GM13976 (cell line): ENCODE results near the gene HAND2.

Experiments
- DNase-seq: peaks from one replicate; pipeline ENCODE4 v3.0.0; 2012; ENCODE audit warnings: low spot score
- in situ Hi-C: fragments of 300-500 bp; cut with MboI; formaldehyde crosslinking; loops from one replicate; pipeline ENCODE4 v1.12.0; 2022; ENCODE audit warnings: low sequenced_read_pairs, mixed read lengths, inconsistent platforms; ENCODE audit not compliant: unreplicated experiment
- TF ChIP-seq, protein P1 (sequence below): IDR thresholded peaks from 2 replicates; pipeline ENCODE4 v1.5.1; 2012; ENCODE audit warnings: borderline replicate concordance, mild to moderate bottlenecking; ENCODE audit not compliant: insufficient read depth; ENCODE audit errors: extremely low read depth, missing control alignments, control extremely low read depth

HAND2 gene

DNA sequence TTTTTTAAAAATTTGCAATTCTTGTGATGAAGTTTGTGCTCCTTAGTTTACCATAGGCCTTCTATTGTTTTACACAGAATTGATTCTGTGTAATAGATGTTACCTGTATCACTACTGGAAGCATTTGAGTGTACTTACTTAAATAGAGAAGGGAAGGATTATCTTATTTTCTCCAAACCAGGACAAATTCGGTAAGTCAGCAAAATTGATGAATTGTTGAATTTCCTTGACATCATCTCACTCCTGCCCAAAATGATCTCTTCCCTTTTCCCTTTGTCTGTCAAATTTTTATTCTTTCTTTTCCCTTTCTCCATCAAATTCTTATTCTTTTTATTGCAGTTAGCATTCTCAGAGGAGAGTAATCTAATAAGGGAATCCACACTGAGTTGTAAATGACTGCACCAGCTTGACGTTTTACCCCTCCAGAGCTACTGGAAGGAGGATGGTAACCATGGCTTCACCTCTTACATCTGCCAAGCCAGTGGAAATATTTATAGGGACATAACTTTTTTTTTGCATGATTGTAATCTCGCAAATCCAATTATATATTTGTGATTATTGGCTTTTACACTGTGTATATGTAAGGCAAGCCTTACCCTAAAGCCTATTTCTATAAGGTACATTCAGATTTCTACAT is 42.6 kb upstream of the HAND2 start:
- TF ChIP-seq, protein P1, sequence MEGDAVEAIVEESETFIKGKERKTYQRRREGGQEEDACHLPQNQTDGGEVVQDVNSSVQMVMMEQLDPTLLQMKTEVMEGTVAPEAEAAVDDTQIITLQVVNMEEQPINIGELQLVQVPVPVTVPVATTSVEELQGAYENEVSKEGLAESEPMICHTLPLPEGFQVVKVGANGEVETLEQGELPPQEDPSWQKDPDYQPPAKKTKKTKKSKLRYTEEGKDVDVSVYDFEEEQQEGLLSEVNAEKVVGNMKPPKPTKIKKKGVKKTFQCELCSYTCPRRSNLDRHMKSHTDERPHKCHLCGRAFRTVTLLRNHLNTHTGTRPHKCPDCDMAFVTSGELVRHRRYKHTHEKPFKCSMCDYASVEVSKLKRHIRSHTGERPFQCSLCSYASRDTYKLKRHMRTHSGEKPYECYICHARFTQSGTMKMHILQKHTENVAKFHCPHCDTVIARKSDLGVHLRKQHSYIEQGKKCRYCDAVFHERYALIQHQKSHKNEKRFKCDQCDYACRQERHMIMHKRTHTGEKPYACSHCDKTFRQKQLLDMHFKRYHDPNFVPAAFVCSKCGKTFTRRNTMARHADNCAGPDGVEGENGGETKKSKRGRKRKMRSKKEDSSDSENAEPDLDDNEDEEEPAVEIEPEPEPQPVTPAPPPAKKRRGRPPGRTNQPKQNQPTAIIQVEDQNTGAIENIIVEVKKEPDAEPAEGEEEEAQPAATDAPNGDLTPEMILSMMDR: no peak
- no peak for DNase-seq
- in situ Hi-C loops: no loop called here

DNA sequence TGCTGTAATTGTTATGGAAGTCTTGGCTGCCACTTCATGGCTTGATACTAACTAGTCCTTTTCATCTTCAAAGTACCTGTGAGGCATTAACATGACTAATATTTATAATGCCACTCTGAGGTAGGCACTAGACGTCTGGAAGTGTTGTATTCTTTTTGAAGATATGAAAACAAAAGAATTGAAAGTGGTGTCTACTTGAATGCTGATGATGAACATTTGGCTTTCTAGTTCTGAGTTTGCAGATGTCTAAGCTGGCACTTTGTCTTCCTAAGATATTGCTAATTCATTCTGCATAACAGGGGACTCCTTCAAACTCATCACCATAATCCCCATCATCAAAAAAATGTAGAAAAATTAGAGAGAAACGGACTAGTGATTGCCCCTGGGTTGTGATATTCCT is 41.6 kb upstream of the HAND2 start:
- in situ Hi-C loops: no loop called here
- TF ChIP-seq, protein P1: no peak
- DNase-seq: no peak

DNA sequence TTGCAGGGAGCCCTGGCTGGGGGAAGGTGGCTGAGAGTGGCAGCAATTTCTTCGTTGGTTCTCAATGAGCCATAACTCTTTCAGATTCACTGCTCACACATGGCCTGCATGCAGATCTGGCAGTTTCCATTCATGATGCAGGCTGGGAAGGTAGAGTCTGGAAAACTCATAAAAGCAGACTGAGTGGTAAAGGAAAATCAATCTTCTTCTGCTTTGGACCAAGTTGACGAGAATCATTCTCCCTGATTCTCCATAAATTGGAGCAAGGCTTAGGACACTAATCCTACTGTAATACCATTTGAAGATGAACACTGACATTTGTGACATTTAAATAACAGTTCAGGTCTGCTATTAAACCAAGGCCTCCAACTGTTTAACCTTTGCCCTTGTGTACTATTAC is 35.3 kb upstream of the HAND2 start:
- in situ Hi-C loops: no loop called here
- DNase-seq: no peak
- TF ChIP-seq, protein P1: no peak

DNA sequence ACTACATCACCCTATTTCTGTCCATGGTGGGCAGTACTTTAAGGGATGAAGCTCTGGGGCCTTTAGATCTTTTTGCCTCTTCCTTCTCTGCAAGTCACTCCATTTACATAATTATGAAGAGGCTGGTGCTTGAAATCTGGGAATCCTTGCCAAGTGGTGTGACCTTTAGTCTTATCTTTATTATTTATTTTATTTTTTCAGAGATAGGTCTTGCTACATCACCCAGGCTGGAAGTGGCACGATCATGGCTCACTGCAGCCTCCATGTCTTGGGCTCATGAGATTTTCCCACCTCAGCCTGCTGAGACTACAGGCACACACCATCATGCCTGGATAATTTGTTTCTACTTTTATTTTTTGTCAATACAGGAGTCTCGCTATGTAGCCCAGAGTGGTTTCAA is 34.4 kb upstream of the HAND2 start:
- TF ChIP-seq, protein P1: no peak
- no peak for DNase-seq
- in situ Hi-C loops: no loop called here

DNA sequence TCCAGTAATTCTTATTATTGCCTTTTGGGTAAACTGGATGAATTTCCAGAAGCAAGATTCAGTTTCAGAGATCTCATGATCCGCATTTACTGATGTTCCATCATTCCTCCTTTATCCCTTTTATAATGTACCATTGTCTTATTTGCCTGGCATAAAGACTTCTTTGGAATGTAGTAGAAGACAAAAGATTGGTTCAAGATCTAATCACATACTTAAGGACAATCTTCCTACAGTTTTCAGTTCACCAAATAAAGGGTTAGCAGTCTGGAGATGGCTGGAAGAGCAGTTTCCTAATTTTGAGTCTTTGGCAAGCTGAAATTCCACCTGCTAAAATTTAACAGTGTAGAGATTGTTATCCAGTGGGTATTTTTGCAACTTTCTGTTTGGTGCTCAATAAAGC is 30.9 kb upstream of the HAND2 start:
- in situ Hi-C loops: no loop called here
- TF ChIP-seq, protein P1: no peak
- no peak for DNase-seq

DNA sequence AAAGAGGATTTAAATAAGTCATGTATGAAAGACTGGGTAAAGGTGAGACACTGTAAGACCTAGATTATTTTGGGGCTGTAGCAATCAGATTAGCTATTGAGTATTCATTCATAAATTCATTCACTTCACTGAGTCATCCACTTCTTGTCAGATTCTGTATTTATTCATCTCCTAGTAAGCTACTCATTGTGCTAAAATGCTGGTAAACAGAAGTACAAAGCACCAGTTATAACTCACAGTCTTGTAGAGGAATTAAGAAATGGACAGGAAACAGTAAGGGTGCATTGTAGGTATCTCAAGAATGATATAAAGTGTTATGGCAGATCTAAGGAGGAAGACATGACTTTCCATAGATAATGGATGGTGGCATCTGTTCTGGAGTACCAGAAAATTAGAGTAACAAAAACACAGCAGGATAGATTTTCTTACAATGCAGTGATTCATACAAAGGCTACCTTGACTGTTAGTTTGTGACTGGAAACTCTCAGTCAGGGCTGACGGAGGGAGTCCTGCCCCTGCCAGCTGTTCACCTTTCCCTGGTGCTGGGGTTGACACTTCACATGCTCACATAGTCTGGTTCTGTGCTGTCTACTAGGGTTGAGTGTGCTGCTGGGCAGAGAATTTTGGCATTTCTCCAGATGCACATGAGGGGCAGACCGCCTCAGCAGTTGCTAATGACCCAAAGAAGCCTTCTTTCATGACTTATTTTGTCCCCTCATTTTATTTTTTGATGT is 26.5 kb upstream of the HAND2 start:
- in situ Hi-C loops: no loop called here
- no peak for DNase-seq
- TF ChIP-seq, protein P1: no peak
